K562 (cell line): Measurements from ENCODE around the gene OR2F2. TPM values are rescaled to one million over a fixed set of nuclear protein-coding genes. Genes with fewer than 3 reads are reported as not detected.

ENCODE experiments used
- BRD9 ChIP-seq: fragments of 450-650 bp; IDR thresholded peaks from 2 replicates; pipeline ENCODE4 v1.6.1; 2018; ENCODE audit warnings: low read depth; ENCODE audit not compliant: partially characterized antibody
- CREB1 ChIP-seq, 2 experiments: sonication (generic) in 1 of 2; formaldehyde crosslinking in 1 of 2; IDR thresholded peaks; 2 replicates each; pipeline versions ENCODE4 v1.6.1 to v1.8.0; 2012 to 2022; ENCODE audit warnings: inconsistent platforms in 1 of 2, mild to moderate bottlenecking in 1 of 2, missing genetic modification reagents in 1 of 2, moderate library complexity in 1 of 2
- CREB3L1 ChIP-seq: fragments of 450-650 bp; IDR thresholded peaks from 2 replicates; pipeline ENCODE4 v1.6.1; 2014; ENCODE audit warnings: low read depth, mild to moderate bottlenecking, moderate library complexity, borderline replicate concordance
- HMGN3 ChIP-seq: IDR thresholded peaks from 2 replicates; pipeline ENCODE4 v1.6.1; 2011; ENCODE audit warnings: borderline replicate concordance, low read depth, mild to moderate bottlenecking, mixed read lengths, low read length; ENCODE audit not compliant: insufficient read length; ENCODE audit errors: extremely low read depth
- ID3 ChIP-seq, 2 experiments: fragments of 250-450 bp in 1 of 2; fragments of 450-650 bp in 1 of 2; sonication (Bioruptor Pico) in 1 of 2; IDR thresholded peaks; 2 replicates each; pipeline versions ENCODE4 v1.6.1 to v1.8.0; 2016 to 2021; ENCODE audit warnings: mild to moderate bottlenecking in 2 of 2, moderate library complexity in 2 of 2, missing compliant biosample characterization in 1 of 2, missing genetic modification characterization in 1 of 2
- KLF13 ChIP-seq: fragments of 450-650 bp; IDR thresholded peaks from 2 replicates; pipeline ENCODE4 v1.6.1; 2016; ENCODE audit warnings: missing genetic modification characterization, low read depth, mild to moderate bottlenecking, missing compliant biosample characterization, moderate library complexity, borderline replicate concordance
- MTA2 ChIP-seq: fragments of 450-650 bp; IDR thresholded peaks from 2 replicates; pipeline ENCODE4 v1.6.1; 2016; ENCODE audit warnings: low read depth
- MXI1 ChIP-seq: IDR thresholded peaks from 2 replicates; pipeline ENCODE4 v1.6.1; 2011; ENCODE audit warnings: low read depth, mild to moderate bottlenecking, improper control_type of control experiment, low read length
- NELFE ChIP-seq: IDR thresholded peaks from 2 replicates; pipeline ENCODE4 v1.6.1; 2011; ENCODE audit warnings: mild to moderate bottlenecking; ENCODE audit not compliant: insufficient read depth, insufficient read length
- RBM15 ChIP-seq: fragments of 200-400 bp; formaldehyde crosslinking; IDR thresholded peaks from 2 replicates; pipeline ENCODE4 v1.6.1; 2018; ENCODE audit warnings: mild to moderate bottlenecking, low read length, moderate library complexity; ENCODE audit not compliant: insufficient read depth
- SAP30 ChIP-seq: fragments of 200-600 bp; sonication (generic); IDR thresholded peaks from 2 replicates; pipeline ENCODE4 v1.6.1; 2012; ENCODE audit warnings: borderline replicate concordance, low read depth, mild to moderate bottlenecking, moderate library complexity, low read length, control low read depth, inconsistent platforms; ENCODE audit not compliant: insufficient read depth, poor library complexity, severe bottlenecking
- SMC3 ChIP-seq: conservative IDR thresholded peaks from 2 replicates; pipeline ENCODE4 v1.6.1; 2011; ENCODE audit warnings: low read depth, low read length, improper control_type of control experiment; ENCODE audit not compliant: insufficient read depth
- TCF7L2 ChIP-seq: fragments of 150-350 bp; IDR thresholded peaks from 2 replicates; pipeline ENCODE4 v1.6.1; 2016; ENCODE audit warnings: low read depth, mild to moderate bottlenecking, low read length, moderate library complexity
- ZBTB8A ChIP-seq: fragments of 450-650 bp; IDR thresholded peaks from 2 replicates; pipeline ENCODE4 v1.6.1; 2018; ENCODE audit warnings: mild to moderate bottlenecking, moderate library complexity; ENCODE audit not compliant: partially characterized antibody
- ZNF407 ChIP-seq: fragments of 450-650 bp; IDR thresholded peaks from 2 replicates; pipeline ENCODE4 v1.6.1; 2016; ENCODE audit warnings: low read depth
- polyA plus RNA-seq, 8 experiments: library from polyadenylated mRNA; depleted of rRNA in 4 of 8; stranded (reverse) in 5 of 8; unstranded in 3 of 8; fragments of >200 nt; fragmentation: Nextera tagmentation in 2 of 8; fragmentation: Illumina TruSeq in 1 of 8; extraction: Ambion mirVana in 2 of 8; extraction: Trizol in 1 of 8; gene quantifications; 2 replicates each; pipeline versions ENCODE4 v1.2.1 to v1.2.3, GENCODE V29; 2011 to 2014; ENCODE audit warnings: inconsistent platforms in 1 of 8, missing spikeins in 1 of 8
- total RNA-seq, 7 experiments: library from RNA; depleted of rRNA in 6 of 7; stranded (reverse); fragments of >200 nt in 6 of 7; fragmentation: Illumina TruSeq in 2 of 7; extraction: Trizol in 2 of 7; gene quantifications; 2 replicates each; pipeline versions ENCODE4 v1.2.1 to v1.2.3, GENCODE V29; 2011 to 2021; ENCODE audit warnings: low replicate concordance in 1 of 7

OR2F2 gene
- total and polyA plus RNA-seq, 9 of the 15 experiments (the other 6 are each of a cell fraction or from before 2014, with no cell fraction given) = not detected

- TF ChIP-seq ZNF407 (no peak), SAP30 (peak; percentile 79), RBM15 (no peak), ID3 (CRISPR knock-in tag; IDR thresholded peaks at IDR 0.05) (no peak), ID3 (tag; IDR thresholded peaks at IDR 0.05) (no peak), CREB3L1 (0 out of 2 replicates have a peak, but pooled peaks have one; percentile 42), KLF13 (peak; percentile 78; the same call in 1 of the 2 replicates), CREB1 (IDR thresholded peaks at IDR 0.05) (peak; percentile 67; the same call in 1 of the 2 replicates), CREB1 (CRISPR knock-in tag; IDR thresholded peaks at IDR 0.05) (peak; percentile 75), BRD9 (peak; percentile 81), TCF7L2 (no peak), MXI1 (no peak), NELFE (no peak), MTA2 (no peak), HMGN3 (peak; percentile 80), ZBTB8A (no peak), SMC3 (no peak)
Observed at GRCh38 chr7:143901668-143902331, 33.2 kb upstream of the OR2F2 start, which contains the start of gene TCAF1 (continued).
